Lower lobe of right lung (tissue), 2 donors: ENCODE measurements around the gene TRMT1. TPM values are rescaled to one million over a fixed set of nuclear protein-coding genes. Genes with fewer than 3 reads are reported as not detected.

Experiments used
- ATAC-seq, 2 donors: fragments of 200-7000 bp; cut with Tn5 transposase; one replicate each; pipeline ENCODE4 v1.9.1; 2020 to 2022; ENCODE audit warnings: mild to moderate bottlenecking in 2 of 2, moderate library complexity in 2 of 2
- DNase-seq: peaks from one replicate; pipeline ENCODE4 v3.0.0-alpha.2; 2020
- H3K27ac ChIP-seq: fragments of 200-600 bp; one replicate; pipeline ENCODE4 v1.8.0; 2022
- H3K27me3 ChIP-seq: fragments of 200-600 bp; one replicate; pipeline ENCODE4 v1.8.0; 2022; ENCODE audit warnings: low read depth
- H3K36me3 ChIP-seq: fragments of 200-600 bp; one replicate; pipeline ENCODE4 v1.8.0; 2022; ENCODE audit warnings: mild to moderate bottlenecking
- H3K4me1 ChIP-seq: fragments of 200-600 bp; one replicate; pipeline ENCODE4 v1.8.0; 2022
- H3K4me3 ChIP-seq: fragments of 200-600 bp; one replicate; pipeline ENCODE4 v1.8.0; 2022; ENCODE audit warnings: mild to moderate bottlenecking
- H3K9me3 ChIP-seq: fragments of 200-600 bp; one replicate; pipeline ENCODE4 v1.8.0; 2022
- CTCF ChIP-seq: fragments of 200-600 bp; IDR thresholded peaks from one replicate; pipeline ENCODE4 v1.8.0; 2022; ENCODE audit warnings: antibody characterized with exemption, mild to moderate bottlenecking
- intact Hi-C: fragments of 100-400 bp; cut with DNase I; formaldehyde crosslinking; loops from one replicate; pipeline ENCODE4 v1.11.0; 2022
- total RNA-seq: library from RNA; stranded (reverse); fragmentation: NEBNext Ultra II Directional; extraction: Animal tissue kit (Norgen Biotek cat#: 25700); gene quantifications from one replicate; pipeline ENCODE4 v1.2.1, GENCODE V29; 2021
- donor health status: DM: no; HTN: yes; CAD: no; lungs with severe emphysema.

Gene TRMT1
- total RNA-seq, 1 donor from 2014 or later = 29.3 TPM

- peak; percentile 43 for TF ChIP-seq CTCF
- peaks cover 88% of the 10 kb centered on the region for H3K4me1 ChIP-seq
- ATAC-seq = no peak
- H3K27me3 ChIP-seq = no peaks in the 10 kb centered on the region
- peaks cover 6% of the 10 kb centered on the region for H3K36me3 ChIP-seq
- intact Hi-C loops = no loop called here
- peak overlapping the region; percentile 96 for H3K27ac ChIP-seq
- H3K9me3 ChIP-seq = no peaks in the 10 kb centered on the region
- peak overlapping the region; percentile 63 for H3K4me3 ChIP-seq
- DNase-seq = no peak
Observed at GRCh38 chr19:13100841-13101589, 15.5 kb downstream of the TRMT1 start.

GRCh38 chr19:13100031-13100588 lies 16.4 kb downstream of the TRMT1 start:
- H3K27ac ChIP-seq = peak overlapping the region; percentile 96
- H3K36me3 ChIP-seq = peaks cover 11% of the 10 kb centered on the region
- peaks cover 89% of the 10 kb centered on the region for H3K4me1 ChIP-seq
- H3K27me3 ChIP-seq = no peaks in the 10 kb centered on the region
- no peak for ATAC-seq
- no peaks in the 10 kb centered on the region for H3K9me3 ChIP-seq
- peak overlapping the region; percentile 63 for H3K4me3 ChIP-seq
- TF ChIP-seq CTCF = no peak
- intact Hi-C loops = no loop called here
- DNase-seq = no peak

GRCh38 chr19:13099073-13099999 lies 17.2 kb downstream of the TRMT1 start:
- intact Hi-C loops = no loop called here
- peak; percentile 91 for DNase-seq

GRCh38 chr19:13098277-13099072 lies 18.1 kb downstream of the TRMT1 start:
- Histone ChIP-seq H3K4me1 (peaks cover 91% of the 10 kb centered on the region), H3K27me3 (no peaks in the 10 kb centered on the region), H3K27ac (peak overlapping the region; percentile 96), H3K9me3 (no peaks in the 10 kb centered on the region), H3K4me3 (peak overlapping the region; percentile 57), H3K36me3 (peaks cover 22% of the 10 kb centered on the region)
- ATAC-seq (peak in 1 of 2 donors; percentile 19), DNase-seq (peak; percentile 70)
- intact Hi-C loops = no loop called here
- no peak for TF ChIP-seq CTCF

More at GRCh38 chr19:13099073-13099999, 17.2 kb downstream of the TRMT1 start:
- Histone ChIP-seq H3K27ac (peak overlapping the region; percentile 96), H3K4me3 (peak overlapping the region; percentile 57), H3K27me3 (no peaks in the 10 kb centered on the region), H3K9me3 (no peaks in the 10 kb centered on the region), H3K36me3 (peaks cover 18% of the 10 kb centered on the region), H3K4me1 (peaks cover 91% of the 10 kb centered on the region)
- no peak for TF ChIP-seq CTCF
- ATAC-seq = peak; percentile 53 to 65
